H9 (cell line): Measurements from ENCODE around the gene PIN1. TPM values are rescaled to one million over a fixed set of nuclear protein-coding genes. Genes with fewer than 3 reads are reported as not detected.
A peak's percentile ranks its signal among the peaks of the same experiment; 100 is the strongest.

Experiments
- DNase-seq: peaks from one replicate; pipeline ENCODE4 v3.0.0-alpha.2; 2017
- H2AFZ ChIP-seq: one replicate; pipeline ENCODE4 v1.6.1; 2013; ENCODE audit warnings: mild to moderate bottlenecking, low read length, control low read depth, moderate library complexity
- H2AK5ac ChIP-seq: 2 replicates; pipeline ENCODE4 v1.6.1; 2013; ENCODE audit warnings: low read length, control low read depth, mixed read lengths; ENCODE audit not compliant: insufficient read length
- H2BK120ac ChIP-seq: one replicate; pipeline ENCODE4 v1.6.1; 2013; ENCODE audit warnings: low read depth, mild to moderate bottlenecking, low read length, control low read depth, inconsistent platforms; ENCODE audit not compliant: poor library complexity, severe bottlenecking
- H2BK12ac ChIP-seq: 2 replicates; pipeline ENCODE4 v1.6.1; 2013; ENCODE audit warnings: low read length, control low read depth, mixed read lengths, low read depth; ENCODE audit not compliant: insufficient read length
- H2BK15ac ChIP-seq: 2 replicates; pipeline ENCODE4 v1.6.1; 2013; ENCODE audit warnings: low read depth, low read length, control low read depth
- H2BK20ac ChIP-seq: one replicate; pipeline ENCODE4 v1.6.1; 2013; ENCODE audit warnings: low read depth, mild to moderate bottlenecking, low read length, control low read depth, inconsistent platforms; ENCODE audit not compliant: poor library complexity, severe bottlenecking
- H2BK5ac ChIP-seq: 2 replicates; pipeline ENCODE4 v1.6.1; 2013; ENCODE audit warnings: low read length, control low read depth, mixed read lengths; ENCODE audit not compliant: insufficient read length
- H3K14ac ChIP-seq: 2 replicates; pipeline ENCODE4 v1.6.1; 2013; ENCODE audit warnings: low read length, control low read depth; ENCODE audit not compliant: insufficient read depth
- H3K18ac ChIP-seq: 2 replicates; pipeline ENCODE4 v1.6.1; 2013; ENCODE audit warnings: low read depth, mild to moderate bottlenecking, mixed read lengths, low read length, control low read depth; ENCODE audit not compliant: insufficient read length
- H3K23ac ChIP-seq: 2 replicates; pipeline ENCODE4 v1.6.1; 2013; ENCODE audit warnings: low read length, control low read depth, mixed read lengths, low read depth; ENCODE audit not compliant: insufficient read length
- H3K23me2 ChIP-seq: 2 replicates; pipeline ENCODE4 v1.6.1; 2013; ENCODE audit warnings: low read depth, mild to moderate bottlenecking, mixed read lengths, low read length, control low read depth; ENCODE audit not compliant: insufficient read length, poor library complexity, severe bottlenecking
- H3K27ac ChIP-seq: 2 replicates; pipeline ENCODE4 v1.5.1; 2013; ENCODE audit warnings: low read length, control low read depth, mixed read lengths, low read depth; ENCODE audit not compliant: insufficient read length
- H3K27me3 ChIP-seq: 2 replicates; pipeline ENCODE4 v1.6.1; 2013; ENCODE audit warnings: low read length, control low read depth, inconsistent platforms; ENCODE audit not compliant: insufficient read depth
- H3K4ac ChIP-seq: 2 replicates; pipeline ENCODE4 v1.6.1; 2013; ENCODE audit warnings: low read depth, mild to moderate bottlenecking, control low read depth, inconsistent platforms, low read length, moderate library complexity
- H3K4me1 ChIP-seq: 2 replicates; pipeline ENCODE4 v1.6.1; 2013; ENCODE audit warnings: low read length, control low read depth, inconsistent platforms; ENCODE audit not compliant: insufficient read depth
- H3K4me2 ChIP-seq: 2 replicates; pipeline ENCODE4 v1.6.1; 2013; ENCODE audit warnings: low read length, control low read depth, mixed read lengths; ENCODE audit not compliant: insufficient read length, insufficient read depth
- H3K56ac ChIP-seq: 2 replicates; pipeline ENCODE4 v1.6.1; 2013; ENCODE audit warnings: low read depth, mild to moderate bottlenecking, mixed read lengths, low read length, control low read depth; ENCODE audit not compliant: insufficient read length
- H3K79me1 ChIP-seq: 2 replicates; pipeline ENCODE4 v1.6.1; 2013; ENCODE audit warnings: low read depth, mild to moderate bottlenecking, moderate library complexity, low read length, control low read depth, inconsistent platforms; ENCODE audit not compliant: insufficient read depth, poor library complexity, severe bottlenecking
- H3K79me2 ChIP-seq: 2 replicates; pipeline ENCODE4 v1.6.1; 2013; ENCODE audit warnings: low read length, control low read depth, inconsistent platforms; ENCODE audit not compliant: insufficient read depth
- H3K9ac ChIP-seq: 2 replicates; pipeline ENCODE4 v1.6.1; 2013; ENCODE audit warnings: low read length, control low read depth, mixed read lengths; ENCODE audit not compliant: insufficient read length; ENCODE audit errors: extremely low read depth
- H3K9me3 ChIP-seq: one replicate; pipeline ENCODE4 v1.6.1; 2013; ENCODE audit warnings: low read depth, low read length, inconsistent platforms; ENCODE audit not compliant: control insufficient read depth
- H3T11ph ChIP-seq: one replicate; pipeline ENCODE4 v1.6.1; 2013; ENCODE audit warnings: mild to moderate bottlenecking, low read length, control low read depth, inconsistent platforms
- H4K20me1 ChIP-seq: one replicate; pipeline ENCODE4 v1.6.1; 2013; ENCODE audit not compliant: control insufficient read depth, insufficient read length, insufficient read depth
- H4K5ac ChIP-seq: 2 replicates; pipeline ENCODE4 v1.6.1; 2013; ENCODE audit warnings: low read depth, mild to moderate bottlenecking, mixed read lengths, low read length, control low read depth; ENCODE audit not compliant: insufficient read length
- H4K8ac ChIP-seq: replicated peaks from 2 replicates; pipeline ENCODE4 v1.6.1; 2013; ENCODE audit warnings: low read length, control low read depth, mixed read lengths, low read depth; ENCODE audit not compliant: insufficient read length
- H4K91ac ChIP-seq: 2 replicates; pipeline ENCODE4 v1.6.1; 2013; ENCODE audit warnings: low read depth, mild to moderate bottlenecking, moderate library complexity, mixed read lengths, low read length, control low read depth; ENCODE audit not compliant: insufficient read length
- H3K27ac Mint-ChIP-seq, 3 experiments: 2 replicates in 2 of 3; 3 replicates in 1 of 3; pipeline ENCODE4 v1.8.0; 2020 to 2021; ENCODE audit warnings: mixed read lengths in 3 of 3, mild to moderate bottlenecking in 1 of 3, moderate library complexity in 1 of 3
- H3K27me3 Mint-ChIP-seq: 2 replicates; pipeline ENCODE4 v1.8.0; 2021; ENCODE audit warnings: low read depth, mild to moderate bottlenecking, moderate library complexity, mixed read lengths
- H3K36me3 Mint-ChIP-seq, 3 experiments: 2 replicates in 2 of 3; 3 replicates in 1 of 3; pipeline ENCODE4 v1.8.0; 2020 to 2021; ENCODE audit warnings: low read depth in 3 of 3, mixed read lengths in 3 of 3; ENCODE audit not compliant: insufficient read depth in 1 of 3
- H3K4me1 Mint-ChIP-seq, 2 experiments: 2 replicates each; pipeline ENCODE4 v1.8.0; 2020; ENCODE audit warnings: mixed read lengths in 2 of 2
- H3K4me3 Mint-ChIP-seq, 2 experiments: 2 replicates in 1 of 2; 3 replicates in 1 of 2; pipeline ENCODE4 v1.8.0; 2020 to 2021; ENCODE audit warnings: mild to moderate bottlenecking in 2 of 2, mixed read lengths in 2 of 2, moderate library complexity in 1 of 2
- H3K9me3 Mint-ChIP-seq, 2 experiments: 2 replicates in 1 of 2; 3 replicates in 1 of 2; pipeline ENCODE4 v1.8.0; 2020; ENCODE audit warnings: mild to moderate bottlenecking in 2 of 2, mixed read lengths in 2 of 2, moderate library complexity in 1 of 2
- WGBS: extraction: QIAGEN DNeasy Blood & Tissue Kit; methylation state at CpG from one replicate; pipeline ENCODE4 v1.1.7; 2013; ENCODE audit warnings: missing lambda C conversion rate, low lambda C conversion rate, mixed read lengths; ENCODE audit not compliant: insufficient read length; ENCODE audit errors: extremely low coverage; 5-methylcytosine and 5-hydroxymethylcytosine counted together
- total RNA-seq: library from RNA; stranded (reverse); gene quantifications from 2 replicates; pipeline ENCODE4 v1.2.1, GENCODE V29; 2021
- TF ChIP-seq, protein P1 (sequence below): fragments of 200-600 bp; sonication (generic); conservative IDR thresholded peaks from 3 replicates; pipeline ENCODE4 v1.8.0; 2021; ENCODE audit warnings: antibody characterized with exemption, mild to moderate bottlenecking

PIN1 gene
- total RNA-seq, 1 experiment from 2014 or later = 110 TPM

DNA sequence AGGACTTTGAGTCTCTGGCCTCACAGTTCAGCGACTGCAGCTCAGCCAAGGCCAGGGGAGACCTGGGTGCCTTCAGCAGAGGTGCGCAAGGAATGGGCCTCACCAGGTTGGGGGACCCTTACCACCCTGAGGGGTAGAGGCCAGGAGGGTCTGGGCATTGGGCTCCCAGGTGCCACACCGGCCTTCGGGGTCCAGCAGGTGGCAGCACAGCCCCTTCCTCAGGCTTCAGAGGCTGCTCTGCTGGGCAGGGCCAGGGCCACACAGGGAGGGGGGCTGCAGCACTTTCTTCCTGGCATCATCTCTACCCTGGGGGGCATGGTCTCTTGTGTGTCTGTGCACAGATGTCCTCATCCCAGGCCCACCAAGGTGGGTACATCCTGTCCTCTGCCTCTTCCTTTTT lies 12.9 kb downstream of the PIN1 start:
- H3K9ac ChIP-seq = no peak overlapping the region
- peaks cover 2% of the 10 kb centered on the region for H4K20me1 ChIP-seq
- H2BK5ac ChIP-seq = no peak overlapping the region
- DNase-seq = peak; percentile 65
- H3K27me3 ChIP-seq = no peaks in the 10 kb centered on the region
- Mint-ChIP-seq H3K27me3 (no peaks in the 10 kb centered on the region), H3K27ac (0 out of 7 replicates have a peak overlapping the region, but pooled peaks of 1 of the 3 experiments have one; percentile 64), H3K36me3 (peaks cover 9 to 32% (median 32%) of the 10 kb centered on the region in 3 experiments; a peak in 6 of 7 replicates), H3K9me3 (no peaks in the 10 kb centered on the region), H3K4me1 (peaks cover 8 to 36% of the 10 kb centered on the region in 2 experiments), H3K4me3 (no peak overlapping the region)
- H3K23ac ChIP-seq = no peak overlapping the region
- H2AFZ ChIP-seq = no peak overlapping the region
- no peak overlapping the region for H2BK120ac ChIP-seq
- no peak overlapping the region for H4K91ac ChIP-seq
- no peak overlapping the region for H4K5ac ChIP-seq
- H3K79me1 ChIP-seq = no peaks in the 10 kb centered on the region
- TF ChIP-seq, protein P1, sequence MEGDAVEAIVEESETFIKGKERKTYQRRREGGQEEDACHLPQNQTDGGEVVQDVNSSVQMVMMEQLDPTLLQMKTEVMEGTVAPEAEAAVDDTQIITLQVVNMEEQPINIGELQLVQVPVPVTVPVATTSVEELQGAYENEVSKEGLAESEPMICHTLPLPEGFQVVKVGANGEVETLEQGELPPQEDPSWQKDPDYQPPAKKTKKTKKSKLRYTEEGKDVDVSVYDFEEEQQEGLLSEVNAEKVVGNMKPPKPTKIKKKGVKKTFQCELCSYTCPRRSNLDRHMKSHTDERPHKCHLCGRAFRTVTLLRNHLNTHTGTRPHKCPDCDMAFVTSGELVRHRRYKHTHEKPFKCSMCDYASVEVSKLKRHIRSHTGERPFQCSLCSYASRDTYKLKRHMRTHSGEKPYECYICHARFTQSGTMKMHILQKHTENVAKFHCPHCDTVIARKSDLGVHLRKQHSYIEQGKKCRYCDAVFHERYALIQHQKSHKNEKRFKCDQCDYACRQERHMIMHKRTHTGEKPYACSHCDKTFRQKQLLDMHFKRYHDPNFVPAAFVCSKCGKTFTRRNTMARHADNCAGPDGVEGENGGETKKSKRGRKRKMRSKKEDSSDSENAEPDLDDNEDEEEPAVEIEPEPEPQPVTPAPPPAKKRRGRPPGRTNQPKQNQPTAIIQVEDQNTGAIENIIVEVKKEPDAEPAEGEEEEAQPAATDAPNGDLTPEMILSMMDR = peak; percentile 82
- H3K4me2 ChIP-seq = no peak overlapping the region
- no peak overlapping the region for H3K4ac ChIP-seq
- H3K56ac ChIP-seq = no peak overlapping the region
- H3K79me2 ChIP-seq = no peaks in the 10 kb centered on the region
- no peak overlapping the region for H3T11ph ChIP-seq
- no peaks in the 10 kb centered on the region for H3K23me2 ChIP-seq
- no peak overlapping the region for H3K27ac ChIP-seq
- no peak overlapping the region for H2BK12ac ChIP-seq
- H4K8ac ChIP-seq = no peak overlapping the region
- H2BK15ac ChIP-seq = no peak overlapping the region; the same call in 1 of the 2 replicates
- H3K18ac ChIP-seq = no peak overlapping the region
- no peaks in the 10 kb centered on the region for H3K9me3 ChIP-seq
- H2BK20ac ChIP-seq = no peak overlapping the region
- WGBS = no CpG with 5 or more reads among the region's 4 CpGs
- no peaks in the 10 kb centered on the region; the same call in 1 of the 2 replicates for H3K4me1 ChIP-seq
- H2AK5ac ChIP-seq = no peak overlapping the region
- no peak overlapping the region for H3K14ac ChIP-seq
